Breast epithelium (tissue), 3 donors: ENCODE results near the gene ZNF425.

Source experiments
- POLR2A ChIP-seq: fragments of 450-650 bp; IDR thresholded peaks from one replicate; pipeline ENCODE4 v1.6.1; 2016; ENCODE audit warnings: antibody characterized with exemption, mild to moderate bottlenecking, moderate library complexity
- POLR2AphosphoS5 ChIP-seq, 3 donors: sonication (generic); formaldehyde crosslinking; IDR thresholded peaks; one replicate each; pipeline ENCODE4 v1.6.1; 2017; ENCODE audit warnings: antibody characterized with exemption in 3 of 3
- TF ChIP-seq, protein P1 (sequence below), 3 donors: fragments of 450-650 bp; IDR thresholded peaks; one replicate each; pipeline ENCODE4 v1.5.1; 2016 to 2017; ENCODE audit warnings: antibody characterized with exemption in 3 of 3, mild to moderate bottlenecking in 3 of 3, moderate library complexity in 3 of 3

DNA sequence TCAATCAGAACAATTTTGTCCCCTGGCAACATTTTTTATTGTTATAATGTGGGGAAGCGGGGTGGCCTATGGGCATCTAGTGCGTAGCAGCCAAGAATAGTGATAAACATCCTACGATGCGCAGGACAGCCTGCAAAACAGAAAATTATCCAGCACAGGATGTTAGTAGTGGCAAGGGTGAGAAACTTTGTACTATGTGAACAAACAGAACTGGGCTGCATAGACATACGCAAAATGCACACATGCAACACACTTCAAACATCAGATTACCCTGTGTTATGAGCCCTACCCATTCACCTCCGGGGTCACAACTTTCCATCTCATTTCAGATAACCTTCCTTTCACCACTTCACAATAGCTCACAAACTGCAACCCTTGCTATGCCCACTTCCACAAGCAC is 38.7 kb downstream of the ZNF425 start:
- TF ChIP-seq POLR2AphosphoS5 (IDR thresholded peaks at IDR 0.05) (no peak), POLR2A (no peak)
- TF ChIP-seq, protein P1, sequence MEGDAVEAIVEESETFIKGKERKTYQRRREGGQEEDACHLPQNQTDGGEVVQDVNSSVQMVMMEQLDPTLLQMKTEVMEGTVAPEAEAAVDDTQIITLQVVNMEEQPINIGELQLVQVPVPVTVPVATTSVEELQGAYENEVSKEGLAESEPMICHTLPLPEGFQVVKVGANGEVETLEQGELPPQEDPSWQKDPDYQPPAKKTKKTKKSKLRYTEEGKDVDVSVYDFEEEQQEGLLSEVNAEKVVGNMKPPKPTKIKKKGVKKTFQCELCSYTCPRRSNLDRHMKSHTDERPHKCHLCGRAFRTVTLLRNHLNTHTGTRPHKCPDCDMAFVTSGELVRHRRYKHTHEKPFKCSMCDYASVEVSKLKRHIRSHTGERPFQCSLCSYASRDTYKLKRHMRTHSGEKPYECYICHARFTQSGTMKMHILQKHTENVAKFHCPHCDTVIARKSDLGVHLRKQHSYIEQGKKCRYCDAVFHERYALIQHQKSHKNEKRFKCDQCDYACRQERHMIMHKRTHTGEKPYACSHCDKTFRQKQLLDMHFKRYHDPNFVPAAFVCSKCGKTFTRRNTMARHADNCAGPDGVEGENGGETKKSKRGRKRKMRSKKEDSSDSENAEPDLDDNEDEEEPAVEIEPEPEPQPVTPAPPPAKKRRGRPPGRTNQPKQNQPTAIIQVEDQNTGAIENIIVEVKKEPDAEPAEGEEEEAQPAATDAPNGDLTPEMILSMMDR (IDR thresholded peaks at IDR 0.05): no peak
